ENCODE measurements around the gene UCN.
"Not testable (repeated sequence)": the region's sequence is repeated elsewhere in the genome, so short reads cannot be mapped to it uniquely, and the experiment has no call there.

UCN gene

GRCh38 chr2:27308359-27308881, at the start of gene UCN:
Gene UCN, minus strand, starts transcription at chr2:27308445. Its CDS starts 550 bp downstream, at chr2:27307895.
- no peak for DNase-seq (ENCODE audit: extremely low read depth, insufficient read length)
- Histone ChIP-seq H3K4me3 (replicated peaks; ENCODE audit: low read depth, low read length) (no peak within 1 kb of the TSS), H3K36me3 (ENCODE audit: control insufficient read depth, insufficient read depth, low read length) (peaks cover 8% of the 10 kb centered on the region), H3K27me3 (replicated peaks; ENCODE audit: control insufficient read depth, insufficient read depth, low read length) (no peaks in the 10 kb centered on the region; the same call in 1 of the 2 replicates)
- no peak for TF ChIP-seq CTCF (IDR thresholded peaks at IDR 0.05; ENCODE audit: insufficient read depth, low read length, poor library complexity, severe bottlenecking)

- peak; percentile 95 for DNase-seq (ENCODE audit: extremely low read depth, insufficient read length)
- Histone ChIP-seq H3K4me3 (replicated peaks; ENCODE audit: low read depth, low read length) (peak within 1 kb of the TSS; percentile 98), H3K36me3 (ENCODE audit: control insufficient read depth, insufficient read depth, low read length) (no peaks in the 10 kb centered on the region; the same call in 1 of the 2 replicates), H3K27me3 (replicated peaks; ENCODE audit: control insufficient read depth, insufficient read depth, low read length) (no peaks in the 10 kb centered on the region)
- no peak for TF ChIP-seq CTCF (IDR thresholded peaks at IDR 0.05; ENCODE audit: insufficient read depth, low read length, poor library complexity, severe bottlenecking)
Measured at GRCh38 chr2:27356382-27357181, 48.3 kb upstream of the UCN start, which contains the start of gene GTF3C2. Gene GTF3C2, minus strand, starts transcription at chr2:27356764. Its CDS starts 13,210 bp downstream, at chr2:27343554.

- Histone ChIP-seq H3K36me3 (ENCODE audit: control insufficient read depth, insufficient read depth, low read length) (no peaks in the 10 kb centered on the region; the same call in 1 of the 2 replicates), H3K4me3 (replicated peaks; ENCODE audit: low read depth, low read length) (peak overlapping the region; percentile 98), H3K27me3 (replicated peaks; ENCODE audit: control insufficient read depth, insufficient read depth, low read length) (no peaks in the 10 kb centered on the region)
- no peak for TF ChIP-seq CTCF (IDR thresholded peaks at IDR 0.05; ENCODE audit: insufficient read depth, low read length, poor library complexity, severe bottlenecking)
- DNase-seq (ENCODE audit: extremely low read depth, insufficient read length): no peak
Measured at GRCh38 chr2:27356056-27356381, 47.8 kb upstream of the UCN start.

GRCh38 chr2:27354597-27354927, 46.3 kb upstream of the UCN start:
- no peak for DNase-seq (ENCODE audit: extremely low read depth, insufficient read length)
- no peaks in the 10 kb centered on the region for H3K27me3 ChIP-seq (replicated peaks; ENCODE audit: control insufficient read depth, insufficient read depth, low read length)
- H3K36me3 ChIP-seq (ENCODE audit: control insufficient read depth, insufficient read depth, low read length): peaks cover 2% of the 10 kb centered on the region; the same call in 1 of the 2 replicates
- no peak overlapping the region for H3K4me3 ChIP-seq (replicated peaks; ENCODE audit: low read depth, low read length)
- TF ChIP-seq CTCF (IDR thresholded peaks at IDR 0.05; ENCODE audit: insufficient read depth, low read length, poor library complexity, severe bottlenecking): no peak

GRCh38 chr2:27353762-27354596, 45.7 kb upstream of the UCN start:
- TF ChIP-seq CTCF (IDR thresholded peaks at IDR 0.05; ENCODE audit: insufficient read depth, low read length, poor library complexity, severe bottlenecking): no peak
- Histone ChIP-seq H3K4me3 (replicated peaks; ENCODE audit: low read depth, low read length) (no peak overlapping the region), H3K36me3 (ENCODE audit: control insufficient read depth, insufficient read depth, low read length) (peaks cover 2% of the 10 kb centered on the region; the same call in 1 of the 2 replicates), H3K27me3 (replicated peaks; ENCODE audit: control insufficient read depth, insufficient read depth, low read length) (no peaks in the 10 kb centered on the region)
- no peak for DNase-seq (ENCODE audit: extremely low read depth, insufficient read length)

GRCh38 chr2:27353386-27353761, 45.1 kb upstream of the UCN start:
- H3K36me3 ChIP-seq (ENCODE audit: control insufficient read depth, insufficient read depth, low read length); DNase-seq (ENCODE audit: extremely low read depth, insufficient read length); H3K4me3 ChIP-seq (replicated peaks; ENCODE audit: low read depth, low read length); H3K27me3 ChIP-seq (replicated peaks; ENCODE audit: control insufficient read depth, insufficient read depth, low read length): not testable (repeated sequence)
